WTC11 (cell line): ENCODE results near the gene GPA33. TPM values are rescaled to one million over a fixed set of nuclear protein-coding genes. Genes with fewer than 3 reads are reported as not detected.

Experiments
- ATAC-seq: fragments of 200-7000 bp; cut with Tn5 transposase; 2 replicates; pipeline ENCODE4 v1.10.0; 2021; ENCODE audit warnings: mild to moderate bottlenecking, moderate library complexity
- CTCF ChIA-PET: fragments of 300-600 bp; sonication (Branson Sonifier 250); formaldehyde crosslinking; loops from one replicate; lab custom pipeline; 2021; ENCODE audit warnings: antibody characterized with exemption; lab: Charles Lee
- POLR2A ChIA-PET: fragments of 350-600 bp; sonication (Branson Sonifier 250); formaldehyde crosslinking; loops from one replicate; lab custom pipeline; 2021; ENCODE audit warnings: antibody characterized with exemption; lab: Charles Lee
- DNase-seq: peaks from one replicate; pipeline ENCODE4 v3.0.0; 2021; ENCODE audit warnings: low spot score
- H3K27ac Mint-ChIP-seq: 2 replicates; pipeline ENCODE4 v1.8.0; 2021; ENCODE audit warnings: mixed read lengths
- H3K27me3 Mint-ChIP-seq: 2 replicates; pipeline ENCODE4 v1.8.0; 2021; ENCODE audit warnings: low read depth, mild to moderate bottlenecking, moderate library complexity, mixed read lengths
- H3K36me3 Mint-ChIP-seq: 2 replicates; pipeline ENCODE4 v1.8.0; 2021; ENCODE audit warnings: mixed read lengths
- H3K4me1 Mint-ChIP-seq: 2 replicates; pipeline ENCODE4 v1.8.0; 2022; ENCODE audit warnings: mixed read lengths
- H3K4me3 Mint-ChIP-seq: 2 replicates; pipeline ENCODE4 v1.8.0; 2021; ENCODE audit warnings: mild to moderate bottlenecking, moderate library complexity, mixed read lengths
- H3K9me3 Mint-ChIP-seq: 2 replicates; pipeline ENCODE4 v1.8.0; 2021; ENCODE audit warnings: mixed read lengths
- ATF6 ChIP-seq: sonication (generic); formaldehyde crosslinking; IDR thresholded peaks from 2 replicates; pipeline ENCODE4 v1.8.1; 2023; ENCODE audit warnings: mild to moderate bottlenecking, missing genetic modification reagents
- ELF4 ChIP-seq: sonication (generic); formaldehyde crosslinking; IDR thresholded peaks from 2 replicates; pipeline ENCODE4 v1.8.1; 2022; ENCODE audit warnings: low read depth, mild to moderate bottlenecking, moderate library complexity, missing genetic modification reagents
- GTF2I ChIP-seq: fragments of 250-450 bp; sonication (Bioruptor Pico); conservative IDR thresholded peaks from 2 replicates; pipeline ENCODE4 v1.4.0; 2021; ENCODE audit warnings: mild to moderate bottlenecking
- IRF2 ChIP-seq: sonication (generic); formaldehyde crosslinking; IDR thresholded peaks from 2 replicates; pipeline ENCODE4 v1.8.0; 2022; ENCODE audit warnings: low read depth, missing genetic modification reagents, borderline replicate concordance
- NFE2L1 ChIP-seq: sonication (generic); formaldehyde crosslinking; IDR thresholded peaks from 2 replicates; pipeline ENCODE4 v1.8.1; 2023; ENCODE audit warnings: missing genetic modification reagents
- SP1 ChIP-seq: sonication (generic); formaldehyde crosslinking; conservative IDR thresholded peaks from 2 replicates; pipeline ENCODE4 v1.8.1; 2022; ENCODE audit warnings: missing genetic modification reagents
- ZBTB43 ChIP-seq: sonication (generic); formaldehyde crosslinking; IDR thresholded peaks from 2 replicates; pipeline ENCODE4 v1.8.1; 2023; ENCODE audit warnings: mild to moderate bottlenecking, missing genetic modification reagents
- ZNF232 ChIP-seq: sonication (generic); formaldehyde crosslinking; IDR thresholded peaks from 2 replicates; pipeline ENCODE4 v1.8.0; 2022; ENCODE audit warnings: mild to moderate bottlenecking, missing genetic modification reagents
- ZNF416 ChIP-seq: fragments of 250-450 bp; sonication (Bioruptor Pico); IDR thresholded peaks from 2 replicates; pipeline ENCODE4 v1.9.0; 2021; ENCODE audit warnings: mild to moderate bottlenecking, inconsistent platforms
- ZSCAN18 ChIP-seq: fragments of 250-450 bp; sonication (Bioruptor Pico); IDR thresholded peaks from 2 replicates; pipeline ENCODE4 v2.1.2; 2022; ENCODE audit warnings: mild to moderate bottlenecking, moderate library complexity
- total RNA-seq: library from RNA; stranded (reverse); gene quantifications from 3 replicates; pipeline ENCODE4 v1.2.3, GENCODE V29; 2021
- TF ChIP-seq, protein P1 (sequence below): sonication (generic); formaldehyde crosslinking; IDR thresholded peaks from 2 replicates; pipeline ENCODE4 v1.8.1; 2023; ENCODE audit warnings: mild to moderate bottlenecking, missing genetic modification reagents, borderline replicate concordance
- TF ChIP-seq, protein P2 (sequence below): sonication (generic); formaldehyde crosslinking; IDR thresholded peaks from 2 replicates; pipeline ENCODE4 v1.8.1; 2022; ENCODE audit warnings: mild to moderate bottlenecking, moderate library complexity, missing genetic modification reagents
- TF ChIP-seq, protein P3 (sequence below): fragments of 250-450 bp; sonication (Bioruptor Pico); IDR thresholded peaks from 2 replicates; pipeline ENCODE4 v1.9.0; 2021; ENCODE audit warnings: mild to moderate bottlenecking

Gene GPA33
- total RNA-seq, 1 experiment from 2014 or later = 0.63 TPM

DNA sequence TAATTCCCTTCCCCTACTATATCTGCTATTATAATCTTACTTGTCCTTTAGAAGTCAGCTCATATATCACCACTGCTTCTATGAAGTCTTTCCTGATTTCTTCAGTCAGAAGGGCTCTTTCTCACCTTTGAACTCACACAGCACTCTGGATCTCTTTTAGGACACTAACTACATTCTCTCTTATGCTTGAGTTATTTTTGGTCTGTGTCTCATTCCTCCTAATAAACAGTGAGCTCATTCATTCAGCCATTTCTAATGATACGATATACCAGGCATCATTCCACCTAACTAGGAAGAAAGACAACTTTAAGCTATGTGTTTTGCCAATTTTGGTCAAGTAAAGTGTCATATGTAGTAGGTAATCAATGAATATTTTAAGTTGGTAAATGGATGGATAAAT lies 2.5 kb upstream of the GPA33 start:
- H3K27ac Mint-ChIP-seq = no peak overlapping the region
- 0 out of 2 replicates have a peak, but pooled peaks cover 2% of the 10 kb centered on the region for H3K36me3 Mint-ChIP-seq
- no peak overlapping the region for H3K4me3 Mint-ChIP-seq
- CTCF ChIA-PET = interaction anchor here (0.8 kb wide), 2 partner anchors 26 to 29 kb away, joined by 3 read pairs; no protein-coding TSS in a partner anchor
- ATAC-seq (no peak), DNase-seq (no peak)
- TF ChIP-seq, protein P1, sequence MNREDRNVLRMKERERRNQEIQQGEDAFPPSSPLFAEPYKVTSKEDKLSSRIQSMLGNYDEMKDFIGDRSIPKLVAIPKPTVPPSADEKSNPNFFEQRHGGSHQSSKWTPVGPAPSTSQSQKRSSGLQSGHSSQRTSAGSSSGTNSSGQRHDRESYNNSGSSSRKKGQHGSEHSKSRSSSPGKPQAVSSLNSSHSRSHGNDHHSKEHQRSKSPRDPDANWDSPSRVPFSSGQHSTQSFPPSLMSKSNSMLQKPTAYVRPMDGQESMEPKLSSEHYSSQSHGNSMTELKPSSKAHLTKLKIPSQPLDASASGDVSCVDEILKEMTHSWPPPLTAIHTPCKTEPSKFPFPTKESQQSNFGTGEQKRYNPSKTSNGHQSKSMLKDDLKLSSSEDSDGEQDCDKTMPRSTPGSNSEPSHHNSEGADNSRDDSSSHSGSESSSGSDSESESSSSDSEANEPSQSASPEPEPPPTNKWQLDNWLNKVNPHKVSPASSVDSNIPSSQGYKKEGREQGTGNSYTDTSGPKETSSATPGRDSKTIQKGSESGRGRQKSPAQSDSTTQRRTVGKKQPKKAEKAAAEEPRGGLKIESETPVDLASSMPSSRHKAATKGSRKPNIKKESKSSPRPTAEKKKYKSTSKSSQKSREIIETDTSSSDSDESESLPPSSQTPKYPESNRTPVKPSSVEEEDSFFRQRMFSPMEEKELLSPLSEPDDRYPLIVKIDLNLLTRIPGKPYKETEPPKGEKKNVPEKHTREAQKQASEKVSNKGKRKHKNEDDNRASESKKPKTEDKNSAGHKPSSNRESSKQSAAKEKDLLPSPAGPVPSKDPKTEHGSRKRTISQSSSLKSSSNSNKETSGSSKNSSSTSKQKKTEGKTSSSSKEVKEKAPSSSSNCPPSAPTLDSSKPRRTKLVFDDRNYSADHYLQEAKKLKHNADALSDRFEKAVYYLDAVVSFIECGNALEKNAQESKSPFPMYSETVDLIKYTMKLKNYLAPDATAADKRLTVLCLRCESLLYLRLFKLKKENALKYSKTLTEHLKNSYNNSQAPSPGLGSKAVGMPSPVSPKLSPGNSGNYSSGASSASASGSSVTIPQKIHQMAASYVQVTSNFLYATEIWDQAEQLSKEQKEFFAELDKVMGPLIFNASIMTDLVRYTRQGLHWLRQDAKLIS (CRISPR knock-in tag) = no peak
- no peak for TF ChIP-seq GTF2I (CRISPR knock-in tag)
- no peak for TF ChIP-seq ELF4 (CRISPR knock-in tag)
- TF ChIP-seq ZSCAN18 (CRISPR knock-in tag) = no peak
- TF ChIP-seq SP1 = no peak
- TF ChIP-seq ZNF232 (CRISPR knock-in tag) = no peak
- no peak for TF ChIP-seq ATF6 (CRISPR knock-in tag)
- TF ChIP-seq IRF2 (CRISPR knock-in tag) = no peak
- no peak for TF ChIP-seq ZBTB43 (CRISPR knock-in tag)
- no peak for TF ChIP-seq NFE2L1 (CRISPR knock-in tag)
- TF ChIP-seq, protein P2, sequence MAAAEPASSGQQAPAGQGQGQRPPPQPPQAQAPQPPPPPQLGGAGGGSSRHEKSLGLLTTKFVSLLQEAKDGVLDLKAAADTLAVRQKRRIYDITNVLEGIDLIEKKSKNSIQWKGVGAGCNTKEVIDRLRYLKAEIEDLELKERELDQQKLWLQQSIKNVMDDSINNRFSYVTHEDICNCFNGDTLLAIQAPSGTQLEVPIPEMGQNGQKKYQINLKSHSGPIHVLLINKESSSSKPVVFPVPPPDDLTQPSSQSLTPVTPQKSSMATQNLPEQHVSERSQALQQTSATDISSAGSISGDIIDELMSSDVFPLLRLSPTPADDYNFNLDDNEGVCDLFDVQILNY (CRISPR knock-in tag) = no peak
- TF ChIP-seq ZNF416 (CRISPR knock-in tag) = no peak
- TF ChIP-seq, protein P3, sequence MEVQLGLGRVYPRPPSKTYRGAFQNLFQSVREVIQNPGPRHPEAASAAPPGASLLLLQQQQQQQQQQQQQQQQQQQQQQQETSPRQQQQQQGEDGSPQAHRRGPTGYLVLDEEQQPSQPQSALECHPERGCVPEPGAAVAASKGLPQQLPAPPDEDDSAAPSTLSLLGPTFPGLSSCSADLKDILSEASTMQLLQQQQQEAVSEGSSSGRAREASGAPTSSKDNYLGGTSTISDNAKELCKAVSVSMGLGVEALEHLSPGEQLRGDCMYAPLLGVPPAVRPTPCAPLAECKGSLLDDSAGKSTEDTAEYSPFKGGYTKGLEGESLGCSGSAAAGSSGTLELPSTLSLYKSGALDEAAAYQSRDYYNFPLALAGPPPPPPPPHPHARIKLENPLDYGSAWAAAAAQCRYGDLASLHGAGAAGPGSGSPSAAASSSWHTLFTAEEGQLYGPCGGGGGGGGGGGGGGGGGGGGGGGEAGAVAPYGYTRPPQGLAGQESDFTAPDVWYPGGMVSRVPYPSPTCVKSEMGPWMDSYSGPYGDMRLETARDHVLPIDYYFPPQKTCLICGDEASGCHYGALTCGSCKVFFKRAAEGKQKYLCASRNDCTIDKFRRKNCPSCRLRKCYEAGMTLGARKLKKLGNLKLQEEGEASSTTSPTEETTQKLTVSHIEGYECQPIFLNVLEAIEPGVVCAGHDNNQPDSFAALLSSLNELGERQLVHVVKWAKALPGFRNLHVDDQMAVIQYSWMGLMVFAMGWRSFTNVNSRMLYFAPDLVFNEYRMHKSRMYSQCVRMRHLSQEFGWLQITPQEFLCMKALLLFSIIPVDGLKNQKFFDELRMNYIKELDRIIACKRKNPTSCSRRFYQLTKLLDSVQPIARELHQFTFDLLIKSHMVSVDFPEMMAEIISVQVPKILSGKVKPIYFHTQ = no peak
- H3K27me3 Mint-ChIP-seq = no peaks in the 10 kb centered on the region
- H3K9me3 Mint-ChIP-seq = peaks cover 4% of the 10 kb centered on the region; the same call in 1 of the 2 replicates
- POLR2A ChIA-PET = interaction anchor here (1.2 kb wide), 1 partner anchor 128 kb away, joined by 4 read pairs; the partner anchor contains the start of gene POU2F1
- peaks cover 17% of the 10 kb centered on the region for H3K4me1 Mint-ChIP-seq
